Ovary (tissue), 9 donors: ENCODE measurements around the gene RHOJ. TPM values are rescaled to one million over a fixed set of nuclear protein-coding genes. Genes with fewer than 3 reads are reported as not detected.

Source experiments
- DNase-seq, 5 donors: peaks; one replicate each; pipeline ENCODE4 v3.0.0-alpha.2; 2019 to 2020
- H3K27ac ChIP-seq, 2 donors: fragments of 200-600 bp; one replicate each; pipeline versions ENCODE4 v1.5.1 to v1.8.0; 2019 to 2022
- H3K27me3 ChIP-seq: fragments of 200-600 bp; one replicate; pipeline ENCODE4 v1.8.0; 2022
- H3K36me3 ChIP-seq: fragments of 200-600 bp; sonication (generic); one replicate; pipeline ENCODE4 v1.5.1; 2019
- H3K4me1 ChIP-seq: one replicate; pipeline ENCODE4 v1.8.1; 2013; ENCODE audit warnings: mild to moderate bottlenecking, moderate library complexity; ENCODE audit not compliant: insufficient read depth
- H3K4me3 ChIP-seq: fragments of 200-600 bp; sonication (generic); one replicate; pipeline ENCODE4 v1.5.1; 2017
- H3K9me3 ChIP-seq, 2 donors: fragments of 200-600 bp in 1 of 2; sonication (generic) in 1 of 2; one replicate each; pipeline versions ENCODE4 v1.5.1 to v1.8.1; 2013 to 2019; ENCODE audit warnings: mild to moderate bottlenecking in 1 of 2, moderate library complexity in 1 of 2
- EP300 ChIP-seq: sonication (generic); formaldehyde crosslinking; IDR thresholded peaks from one replicate; pipeline ENCODE4 v1.6.1; 2017; ENCODE audit warnings: antibody characterized with exemption
- POLR2A ChIP-seq: fragments of 450-650 bp; IDR thresholded peaks from one replicate; pipeline ENCODE4 v1.6.1; 2017; ENCODE audit warnings: antibody characterized with exemption, mild to moderate bottlenecking, moderate library complexity
- WGBS, 3 donors: extraction: QIAGEN DNeasy Blood & Tissue Kit in 1 of 3; methylation state at CpG; one replicate each; pipeline versions ENCODE4 v1.1.5 to v1.1.7; 2013 to 2017; 5-methylcytosine and 5-hydroxymethylcytosine counted together
- intact Hi-C, 4 donors: fragments of 100-400 bp; cut with DNase I; formaldehyde crosslinking; loops; one replicate each; pipeline versions ENCODE4 v1.11.0 to v1.15.1; 2022 to 2023
- polyA plus RNA-seq, 2 donors: library from polyadenylated mRNA; stranded (reverse); fragments of 200-250 nt in 1 of 2; fragments of 350-450 nt in 1 of 2; fragmentation: Illumina TruSeq in 1 of 2; extraction: RNeasy Lipid Tissue Mini Kit (QIAGEN cat#74804) in 1 of 2; gene quantifications; one replicate each; pipeline ENCODE4 v1.2.3, GENCODE V29; 2013 to 2014
- total RNA-seq, 7 donors: library from RNA; depleted of rRNA in 2 of 7; stranded (reverse); fragments of >200 nt in 2 of 7; fragmentation: NEBNext Ultra II Directional in 3 of 7; extraction: Animal tissue kit (Norgen Biotek cat#: 25700) in 3 of 7; gene quantifications; one replicate each; pipeline versions ENCODE4 v1.1.0 to v1.2.4, GENCODE V29; 2016 to 2023
- TF ChIP-seq, protein P1 (sequence below), 3 donors: fragments of 450-650 bp in 2 of 3; fragments of 200-600 bp in 1 of 3; IDR thresholded peaks; one replicate each; pipeline versions ENCODE4 v1.5.1 to v1.8.0; 2016 to 2022; ENCODE audit warnings: antibody characterized with exemption in 3 of 3, mild to moderate bottlenecking in 1 of 3
- donor health status: DM: no; HTN: no; CAD: no; lungs with moderate emphysema.
- donor health status: DM: no; HTN: no; CAD: no.
- donor health status: Bipolar disorder and iron deficiency.
- donor health status: DM: yes; HTN: yes; CAD: no.
- donor health status: DM: no; HTN: no; CAD: no.
- donor health status: DM: yes; HTN: yes; CAD: no.

RHOJ gene
- total and polyA plus RNA-seq, 9 donors, result 4.9 to 32.9 (median 16.1) TPM

GRCh38 chr14:63342371-63342770 is 138.1 kb downstream of the RHOJ start:
- Histone ChIP-seq H3K9me3 (no peaks in the 10 kb centered on the region), H3K4me1 (no peaks in the 10 kb centered on the region), H3K36me3 (no peaks in the 10 kb centered on the region), H3K27me3 (no peaks in the 10 kb centered on the region), H3K27ac (no peak overlapping the region), H3K4me3 (no peak overlapping the region)
- TF ChIP-seq, protein P1, sequence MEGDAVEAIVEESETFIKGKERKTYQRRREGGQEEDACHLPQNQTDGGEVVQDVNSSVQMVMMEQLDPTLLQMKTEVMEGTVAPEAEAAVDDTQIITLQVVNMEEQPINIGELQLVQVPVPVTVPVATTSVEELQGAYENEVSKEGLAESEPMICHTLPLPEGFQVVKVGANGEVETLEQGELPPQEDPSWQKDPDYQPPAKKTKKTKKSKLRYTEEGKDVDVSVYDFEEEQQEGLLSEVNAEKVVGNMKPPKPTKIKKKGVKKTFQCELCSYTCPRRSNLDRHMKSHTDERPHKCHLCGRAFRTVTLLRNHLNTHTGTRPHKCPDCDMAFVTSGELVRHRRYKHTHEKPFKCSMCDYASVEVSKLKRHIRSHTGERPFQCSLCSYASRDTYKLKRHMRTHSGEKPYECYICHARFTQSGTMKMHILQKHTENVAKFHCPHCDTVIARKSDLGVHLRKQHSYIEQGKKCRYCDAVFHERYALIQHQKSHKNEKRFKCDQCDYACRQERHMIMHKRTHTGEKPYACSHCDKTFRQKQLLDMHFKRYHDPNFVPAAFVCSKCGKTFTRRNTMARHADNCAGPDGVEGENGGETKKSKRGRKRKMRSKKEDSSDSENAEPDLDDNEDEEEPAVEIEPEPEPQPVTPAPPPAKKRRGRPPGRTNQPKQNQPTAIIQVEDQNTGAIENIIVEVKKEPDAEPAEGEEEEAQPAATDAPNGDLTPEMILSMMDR (IDR thresholded peaks at IDR 0.05), result no peak
- TF ChIP-seq POLR2A (no peak), EP300 (no peak)
- 74 to 84% (median 80%) methylated on average over 7 of the region's 7 CpGs for WGBS, 3 donors
- intact Hi-C loops, result no loop called here
- no peak for DNase-seq

Other genes starting within 250 kb of the RHOJ start
- gene KCNH5, start 159.0 kb upstream of the RHOJ start, total RNA-seq, result under 1 TPM in 2 of 7 donors, not detected in 5; 0.05 TPM
- not detected for gene KCNH5, start 159.0 kb upstream of the RHOJ start, polyA plus RNA-seq
- not detected for gene GPHB5, start 114.5 kb downstream of the RHOJ start, total RNA-seq
- gene GPHB5, start 114.5 kb downstream of the RHOJ start, polyA plus RNA-seq, result not detected